Measurements from ENCODE around the gene PDPK1.
"Not testable (repeated sequence)": the region's sequence is repeated elsewhere in the genome, so short reads cannot be mapped to it uniquely, and the experiment has no call there.

DNA sequence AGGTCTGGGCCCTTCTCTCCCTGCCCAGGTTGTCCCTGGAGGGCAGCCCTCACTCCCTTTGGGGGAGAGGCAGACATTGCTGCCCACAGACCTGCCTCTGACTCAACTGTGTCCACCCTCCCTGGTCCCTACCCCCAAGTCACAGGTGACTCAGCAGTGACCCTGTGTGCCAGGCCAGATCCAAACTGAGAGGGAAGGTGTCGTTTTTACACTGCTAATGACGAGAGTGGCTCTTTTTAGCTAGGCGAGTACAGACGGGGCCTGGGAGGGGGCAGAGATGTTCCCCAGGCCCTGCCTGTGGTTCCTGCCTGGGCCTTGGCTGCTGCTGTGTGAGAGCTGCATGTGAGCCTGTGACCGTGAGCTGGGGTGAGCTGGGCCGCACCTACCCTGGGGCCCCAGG lies 61.3 kb downstream of the PDPK1 start:
- TF ChIP-seq, protein P1, sequence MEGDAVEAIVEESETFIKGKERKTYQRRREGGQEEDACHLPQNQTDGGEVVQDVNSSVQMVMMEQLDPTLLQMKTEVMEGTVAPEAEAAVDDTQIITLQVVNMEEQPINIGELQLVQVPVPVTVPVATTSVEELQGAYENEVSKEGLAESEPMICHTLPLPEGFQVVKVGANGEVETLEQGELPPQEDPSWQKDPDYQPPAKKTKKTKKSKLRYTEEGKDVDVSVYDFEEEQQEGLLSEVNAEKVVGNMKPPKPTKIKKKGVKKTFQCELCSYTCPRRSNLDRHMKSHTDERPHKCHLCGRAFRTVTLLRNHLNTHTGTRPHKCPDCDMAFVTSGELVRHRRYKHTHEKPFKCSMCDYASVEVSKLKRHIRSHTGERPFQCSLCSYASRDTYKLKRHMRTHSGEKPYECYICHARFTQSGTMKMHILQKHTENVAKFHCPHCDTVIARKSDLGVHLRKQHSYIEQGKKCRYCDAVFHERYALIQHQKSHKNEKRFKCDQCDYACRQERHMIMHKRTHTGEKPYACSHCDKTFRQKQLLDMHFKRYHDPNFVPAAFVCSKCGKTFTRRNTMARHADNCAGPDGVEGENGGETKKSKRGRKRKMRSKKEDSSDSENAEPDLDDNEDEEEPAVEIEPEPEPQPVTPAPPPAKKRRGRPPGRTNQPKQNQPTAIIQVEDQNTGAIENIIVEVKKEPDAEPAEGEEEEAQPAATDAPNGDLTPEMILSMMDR (IDR thresholded peaks at IDR 0.05; ENCODE audit: low read length), result not testable (repeated sequence)
- not testable (repeated sequence) for TF ChIP-seq EZH2 (IDR thresholded peaks at IDR 0.05; ENCODE audit: borderline replicate concordance, low read length)

Measured in OCI-LY1 (cell line).